Measurements from ENCODE around the gene SLC2A4RG.

Gene SLC2A4RG, protein sequence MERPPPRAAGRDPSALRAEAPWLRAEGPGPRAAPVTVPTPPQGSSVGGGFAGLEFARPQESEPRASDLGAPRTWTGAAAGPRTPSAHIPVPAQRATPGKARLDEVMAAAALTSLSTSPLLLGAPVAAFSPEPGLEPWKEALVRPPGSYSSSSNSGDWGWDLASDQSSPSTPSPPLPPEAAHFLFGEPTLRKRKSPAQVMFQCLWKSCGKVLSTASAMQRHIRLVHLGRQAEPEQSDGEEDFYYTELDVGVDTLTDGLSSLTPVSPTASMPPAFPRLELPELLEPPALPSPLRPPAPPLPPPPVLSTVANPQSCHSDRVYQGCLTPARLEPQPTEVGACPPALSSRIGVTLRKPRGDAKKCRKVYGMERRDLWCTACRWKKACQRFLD

DNA sequence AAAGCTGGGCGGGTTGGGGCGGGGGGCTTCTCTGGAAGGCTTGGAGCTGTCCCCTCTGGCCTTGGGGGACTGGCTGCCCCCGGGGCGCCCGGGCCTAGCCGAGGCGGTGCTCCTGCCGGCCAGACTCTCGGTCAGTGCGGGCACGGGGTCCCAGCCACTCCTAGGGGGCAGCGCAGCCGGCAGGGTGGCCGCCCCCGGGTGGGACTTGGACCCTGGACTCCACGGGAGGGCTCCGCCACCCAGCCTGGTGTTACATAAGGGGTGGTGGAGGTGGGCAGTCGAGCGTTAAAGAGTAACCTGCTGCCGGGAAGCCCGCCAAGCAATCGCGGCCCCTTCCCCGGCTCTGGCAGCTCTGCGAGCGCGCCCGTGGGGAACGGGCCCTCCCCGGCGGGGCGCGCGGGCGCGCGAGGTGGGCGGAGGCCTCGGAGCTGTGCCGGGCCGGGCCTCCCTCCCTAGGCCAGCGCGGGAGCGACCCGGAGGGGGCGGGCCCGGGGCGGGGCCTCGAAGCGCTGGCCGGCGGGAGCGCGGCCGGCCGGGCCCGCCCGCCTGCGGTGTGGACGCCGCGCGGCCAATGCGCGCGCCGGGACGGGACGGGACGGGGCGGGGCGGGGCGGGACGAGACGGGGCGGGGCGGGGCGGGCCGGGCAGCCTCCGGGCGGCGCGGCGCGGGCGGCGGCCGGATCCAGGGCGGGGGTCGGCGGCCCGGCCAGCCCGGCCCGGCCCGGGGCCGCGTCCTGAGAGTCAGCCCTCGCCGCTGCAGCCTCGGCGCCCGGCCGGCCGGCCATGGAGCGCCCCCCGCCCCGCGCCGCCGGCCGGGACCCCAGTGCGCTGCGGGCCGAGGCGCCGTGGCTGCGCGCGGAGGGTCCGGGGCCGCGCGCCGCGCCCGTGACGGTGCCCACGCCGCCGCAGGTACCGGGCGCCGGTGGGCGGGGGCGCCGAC, at the start of gene SLC2A4RG:
SLC2A4RG (plus strand) TSS at position 647 of the 940 bp plus-strand sequence; CDS start at position 784, 137 bp downstream.
- peak; percentile 79 for DNase-seq

DNA sequence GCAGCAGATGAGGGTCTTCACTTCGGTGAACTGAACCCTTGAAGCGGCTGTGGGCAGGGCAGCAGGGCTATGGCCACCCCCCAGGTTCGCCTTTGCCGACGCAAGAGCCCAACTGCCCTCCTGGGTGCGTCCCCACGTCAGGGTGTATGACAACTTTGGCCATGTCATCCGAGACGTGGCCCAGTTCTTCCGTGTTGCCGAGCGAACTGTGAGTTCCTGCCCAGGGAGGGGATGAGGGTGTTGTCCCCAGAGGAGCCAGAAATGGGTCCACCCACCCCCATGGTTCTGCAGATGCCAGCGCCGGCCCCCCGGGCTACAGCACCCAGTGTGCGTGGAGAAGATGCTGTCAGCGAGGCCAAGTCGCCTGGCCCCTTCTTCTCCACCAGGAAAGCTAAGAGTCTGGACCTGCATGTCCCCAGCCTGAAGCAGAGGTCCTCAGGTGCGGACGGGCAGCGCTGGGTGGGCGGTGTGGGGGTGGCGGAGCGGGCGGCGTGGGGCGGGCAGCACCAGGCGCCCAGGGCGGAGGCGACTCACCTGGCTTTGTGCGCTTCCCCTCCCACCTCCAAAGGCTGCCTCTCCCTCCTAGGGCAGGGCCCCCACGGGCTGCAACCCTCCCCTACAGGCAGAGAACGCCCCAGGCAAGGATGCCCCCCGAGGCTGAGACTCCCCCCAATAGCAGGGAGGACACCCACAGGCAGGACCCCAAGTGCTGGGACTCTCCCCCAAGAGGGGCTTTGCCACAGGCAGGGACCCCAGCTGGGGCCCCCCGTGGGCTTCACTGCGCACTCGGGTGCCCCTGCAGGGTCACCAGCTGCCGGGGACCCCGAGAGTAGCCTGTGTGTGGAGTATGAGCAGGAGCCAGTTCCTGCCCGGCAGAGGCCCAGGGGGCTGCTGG, 49.3 kb upstream of the SLC2A4RG start:
- no peak for DNase-seq

DNA sequence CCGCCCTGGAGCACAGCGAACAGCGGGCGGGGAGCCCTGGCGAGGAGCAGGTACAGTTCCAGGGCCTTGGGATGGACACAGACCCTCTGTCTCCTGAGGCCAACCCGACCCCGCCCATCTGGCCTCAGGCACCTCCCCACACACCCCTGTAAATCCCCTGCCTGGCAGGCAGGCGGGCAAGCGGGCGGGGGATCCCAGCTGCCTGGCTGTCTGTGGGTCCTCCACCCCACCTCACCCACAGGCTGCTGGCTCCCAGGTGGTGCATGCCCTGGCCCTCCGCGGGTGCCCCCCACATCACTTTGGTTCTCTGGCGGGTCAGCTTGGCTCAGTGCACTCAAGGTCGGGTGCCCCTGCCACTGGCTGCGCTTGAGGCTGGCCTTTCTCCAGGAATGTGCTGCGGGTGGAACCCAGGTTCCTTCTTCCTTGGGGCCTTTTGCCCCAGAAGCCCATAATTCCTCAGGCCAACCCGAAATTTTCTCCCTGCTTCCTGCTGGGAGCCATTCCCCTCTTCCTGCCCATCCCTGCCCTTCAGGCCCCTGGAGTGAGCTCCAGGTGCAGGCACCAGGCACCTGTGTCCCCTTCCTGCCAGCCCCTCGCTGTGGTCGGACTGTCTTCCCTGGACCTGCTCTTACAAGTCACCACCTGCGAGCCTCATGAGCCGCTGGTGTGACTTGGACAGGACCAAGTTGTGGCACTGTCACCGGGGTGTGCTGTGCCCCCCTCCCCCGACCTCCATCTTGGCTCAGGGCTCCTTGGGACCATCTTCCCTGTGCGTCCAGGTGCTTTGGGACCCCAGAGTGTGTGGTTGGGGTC, 48.5 kb upstream of the SLC2A4RG start:
- no peak for DNase-seq

DNA sequence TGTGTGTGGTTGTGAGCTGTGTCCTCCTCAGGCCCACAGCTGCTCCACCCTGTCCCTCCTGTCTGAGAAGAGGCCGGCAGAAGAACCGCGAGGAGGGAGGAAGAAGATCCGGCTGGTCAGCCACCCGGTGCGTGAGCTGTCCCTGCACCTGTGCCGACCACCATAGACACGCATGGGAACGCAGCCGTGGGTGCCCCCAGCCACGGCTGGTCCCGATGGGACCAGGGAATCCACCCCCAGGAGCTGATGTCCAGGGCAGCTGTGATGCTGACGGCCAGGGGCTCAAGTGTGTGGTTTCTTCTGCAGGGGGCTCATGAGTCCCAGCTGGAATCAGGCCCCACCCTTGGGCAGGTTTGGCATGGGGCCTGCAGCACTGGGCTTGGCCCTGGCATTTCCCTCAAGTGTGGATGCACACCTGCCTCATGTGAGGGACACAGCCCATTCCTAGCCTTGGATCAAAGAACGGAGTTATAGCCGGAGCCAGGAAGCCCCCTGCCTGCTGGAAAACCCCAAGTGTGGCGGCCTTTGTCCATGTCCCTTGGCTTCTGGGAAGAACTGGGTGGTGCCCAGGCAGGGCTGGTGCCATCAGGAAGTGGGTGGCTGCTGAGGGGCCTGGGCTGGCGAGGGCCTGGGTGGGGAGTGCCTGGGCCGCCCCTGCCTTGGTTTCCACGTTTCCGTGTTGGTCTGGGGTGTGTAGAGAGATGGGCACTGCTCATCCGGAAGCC, 47.7 kb upstream of the SLC2A4RG start:
- DNase-seq: no peak

DNA sequence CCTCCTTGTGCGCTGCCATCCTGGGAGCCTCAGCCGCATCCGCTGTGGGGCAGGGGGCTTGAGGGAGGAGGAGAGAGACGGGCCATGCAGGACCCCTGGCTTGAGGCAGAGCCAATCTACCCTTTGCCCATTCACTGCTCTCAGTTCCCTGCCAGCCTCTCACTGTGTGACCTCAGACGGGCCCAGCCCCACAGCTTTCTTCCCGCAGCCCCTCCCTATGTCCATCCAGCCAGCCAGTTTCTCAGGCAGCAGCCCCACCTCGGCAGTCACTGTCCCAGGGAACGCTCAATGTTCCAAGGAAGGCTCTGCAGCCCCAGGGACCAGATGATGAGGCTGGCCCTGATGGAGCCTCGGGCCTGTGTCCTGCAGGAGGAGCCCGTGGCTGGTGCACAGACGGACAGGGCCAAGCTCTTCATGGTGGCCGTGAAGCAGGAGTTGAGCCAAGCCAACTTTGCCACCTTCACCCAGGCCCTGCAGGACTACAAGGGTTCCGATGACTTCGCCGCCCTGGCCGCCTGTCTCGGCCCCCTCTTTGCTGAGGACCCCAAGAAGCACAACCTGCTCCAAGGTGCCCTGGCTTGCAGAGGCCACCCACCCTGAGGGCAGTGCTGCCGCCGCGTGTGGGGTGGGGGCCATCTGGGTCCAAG, 47.0 kb upstream of the SLC2A4RG start:
- no peak for DNase-seq

DNA sequence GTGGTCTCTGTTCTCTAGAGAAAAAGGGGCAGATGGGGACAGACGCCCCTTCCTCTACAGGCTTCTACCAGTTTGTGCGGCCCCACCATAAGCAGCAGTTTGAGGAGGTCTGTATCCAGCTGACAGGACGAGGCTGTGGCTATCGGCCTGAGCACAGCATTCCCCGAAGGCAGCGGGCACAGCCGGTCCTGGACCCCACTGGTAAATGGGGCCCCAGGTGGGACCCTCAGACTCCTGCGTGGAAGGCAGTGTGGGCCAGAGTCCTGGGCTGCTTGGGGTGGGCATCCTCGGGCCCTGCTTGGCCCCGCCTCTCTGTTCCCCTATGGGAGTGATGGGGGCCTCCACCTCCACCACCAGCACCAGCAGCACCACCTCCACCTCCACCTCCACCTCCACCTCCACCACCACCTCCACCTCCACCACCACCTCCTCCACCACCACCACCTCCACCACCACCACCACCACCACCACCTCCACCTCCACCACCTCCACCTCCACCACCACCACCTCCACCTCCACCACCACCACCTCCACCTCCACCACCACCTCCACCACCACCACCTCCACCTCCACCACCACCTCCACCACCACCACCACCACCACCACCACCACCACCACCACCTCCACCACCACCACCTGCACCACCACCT, 46.4 kb upstream of the SLC2A4RG start:
- no peak for DNase-seq

DNA sequence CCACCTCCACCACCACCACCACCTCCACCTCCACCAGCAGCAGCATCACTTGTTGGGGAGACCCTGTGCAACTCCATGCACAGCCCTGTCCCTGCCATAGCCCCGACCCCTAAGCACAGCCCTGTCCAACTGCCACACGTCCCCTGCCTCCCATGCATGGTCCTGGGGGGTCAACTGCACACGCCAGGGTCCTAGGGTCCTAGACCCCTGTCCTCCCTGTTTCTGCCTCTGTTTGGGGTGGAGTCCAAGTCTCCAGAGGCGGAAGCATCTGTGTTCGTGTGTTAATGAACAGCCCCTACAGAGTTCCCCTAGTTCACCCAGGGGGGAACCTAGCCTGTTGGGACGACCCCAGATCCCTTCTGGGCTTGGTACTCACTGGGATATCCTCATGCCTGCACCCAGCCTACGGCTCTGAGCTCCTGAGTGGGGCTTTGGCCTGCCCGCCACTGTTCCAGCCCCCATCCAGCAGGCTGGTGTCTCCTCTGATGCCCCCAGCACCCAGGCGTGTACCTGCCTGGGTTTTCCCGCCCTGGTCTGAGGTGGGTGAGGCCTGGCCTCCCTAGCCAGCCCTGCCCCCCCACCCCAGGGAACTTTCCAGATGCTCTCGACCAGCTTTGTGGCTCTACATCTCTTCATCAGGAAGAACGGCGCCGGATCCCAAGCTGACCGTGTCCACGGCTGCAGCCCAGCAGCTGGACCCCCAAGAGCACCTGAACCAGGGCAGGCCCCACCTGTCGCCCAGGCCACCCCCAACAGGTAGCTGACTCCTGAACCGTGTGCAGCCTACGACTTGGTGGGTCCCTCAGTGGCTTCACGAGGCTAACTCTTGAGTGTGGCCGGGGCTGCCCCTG, 45.6 kb upstream of the SLC2A4RG start:
- no peak for DNase-seq

DNA sequence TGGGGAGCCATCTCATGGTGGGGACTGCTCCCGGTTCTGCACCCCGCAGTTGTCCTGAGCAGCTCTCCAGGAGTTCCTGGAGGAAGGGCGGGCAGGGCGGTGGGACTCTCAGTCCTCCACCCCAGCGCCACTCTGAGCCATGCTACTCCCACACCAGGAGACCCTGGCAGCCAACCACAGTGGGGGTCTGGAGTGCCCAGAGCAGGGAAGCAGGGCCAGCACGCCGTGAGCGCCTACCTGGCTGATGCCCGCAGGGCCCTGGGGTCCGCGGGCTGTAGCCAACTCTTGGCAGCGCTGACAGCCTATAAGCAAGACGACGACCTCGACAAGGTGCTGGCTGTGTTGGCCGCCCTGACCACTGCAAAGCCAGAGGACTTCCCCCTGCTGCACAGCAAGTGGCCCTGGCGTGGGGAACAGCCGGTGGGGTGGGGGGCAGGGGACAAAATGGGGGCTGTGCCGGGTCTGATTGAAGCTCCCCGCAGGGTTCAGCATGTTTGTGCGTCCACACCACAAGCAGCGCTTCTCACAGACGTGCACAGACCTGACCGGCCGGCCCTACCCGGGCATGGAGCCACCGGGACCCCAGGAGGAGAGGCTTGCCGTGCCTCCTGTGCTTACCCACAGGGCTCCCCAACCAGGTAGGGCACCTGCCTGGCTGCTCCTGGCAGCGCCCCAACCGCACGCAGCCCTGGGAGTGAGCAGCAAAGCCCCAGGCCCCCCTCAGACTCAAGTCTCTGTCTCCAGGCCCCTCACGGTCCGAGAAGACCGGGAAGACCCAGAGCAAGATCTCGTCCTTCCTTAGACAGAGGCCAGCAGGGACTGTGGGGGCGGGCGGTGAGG, 44.8 kb upstream of the SLC2A4RG start:
- no peak for DNase-seq

DNA sequence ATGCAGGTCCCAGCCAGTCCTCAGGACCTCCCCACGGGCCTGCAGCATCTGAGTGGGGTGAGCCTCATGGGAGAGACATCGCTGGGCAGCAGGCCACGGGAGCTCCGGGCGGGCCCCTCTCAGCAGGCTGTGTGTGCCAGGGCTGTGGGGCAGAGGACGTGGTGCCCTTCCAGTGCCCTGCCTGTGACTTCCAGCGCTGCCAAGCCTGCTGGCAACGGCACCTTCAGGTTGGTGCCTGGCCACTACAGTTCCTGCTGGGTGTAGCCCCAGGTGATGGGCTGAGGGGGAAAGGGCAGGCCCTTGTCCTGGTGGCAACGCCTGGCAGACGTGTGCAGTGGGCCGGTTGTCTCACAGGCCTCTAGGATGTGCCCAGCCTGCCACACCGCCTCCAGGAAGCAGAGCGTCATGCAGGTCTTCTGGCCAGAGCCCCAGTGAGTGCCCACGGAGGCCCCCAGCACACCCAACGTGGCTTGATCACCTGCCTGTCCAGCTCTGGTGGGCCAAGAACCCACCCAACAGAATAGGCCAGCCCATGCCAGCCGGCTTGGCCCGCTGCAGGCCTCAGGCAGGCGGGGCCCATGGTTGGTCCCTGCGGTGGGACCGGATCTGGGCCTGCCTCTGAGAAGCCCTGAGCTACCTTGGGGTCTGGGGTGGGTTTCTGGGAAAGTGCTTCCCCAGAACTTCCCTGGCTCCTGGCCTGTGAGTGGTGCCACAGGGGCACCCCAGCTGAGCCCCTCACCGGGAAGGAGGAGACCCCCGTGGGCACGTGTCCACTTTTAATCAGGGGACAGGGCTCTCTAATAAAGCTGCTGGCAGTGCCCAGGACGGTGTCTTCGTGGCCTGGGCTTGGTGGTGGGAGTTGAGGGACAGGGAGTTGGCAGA, 43.9 kb upstream of the SLC2A4RG start:
- no peak for DNase-seq

DNA sequence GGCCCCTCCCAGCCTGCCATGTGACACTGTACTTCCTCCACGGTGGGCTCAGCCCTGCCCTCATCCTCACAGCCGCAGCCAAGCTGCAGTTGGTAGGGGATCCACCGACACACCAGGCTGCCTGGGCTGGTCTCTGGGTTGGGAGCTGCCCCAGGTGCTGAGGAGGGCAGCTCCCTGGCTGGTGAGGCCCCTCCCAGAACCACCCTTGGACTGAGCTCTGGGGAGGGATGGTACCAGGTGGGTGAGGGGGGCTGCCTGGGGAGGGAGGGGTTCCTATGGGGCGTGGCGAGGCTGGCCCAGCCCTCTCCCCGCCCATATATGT, 43.3 kb upstream of the SLC2A4RG start:
- peak; percentile 48 for DNase-seq

DNA sequence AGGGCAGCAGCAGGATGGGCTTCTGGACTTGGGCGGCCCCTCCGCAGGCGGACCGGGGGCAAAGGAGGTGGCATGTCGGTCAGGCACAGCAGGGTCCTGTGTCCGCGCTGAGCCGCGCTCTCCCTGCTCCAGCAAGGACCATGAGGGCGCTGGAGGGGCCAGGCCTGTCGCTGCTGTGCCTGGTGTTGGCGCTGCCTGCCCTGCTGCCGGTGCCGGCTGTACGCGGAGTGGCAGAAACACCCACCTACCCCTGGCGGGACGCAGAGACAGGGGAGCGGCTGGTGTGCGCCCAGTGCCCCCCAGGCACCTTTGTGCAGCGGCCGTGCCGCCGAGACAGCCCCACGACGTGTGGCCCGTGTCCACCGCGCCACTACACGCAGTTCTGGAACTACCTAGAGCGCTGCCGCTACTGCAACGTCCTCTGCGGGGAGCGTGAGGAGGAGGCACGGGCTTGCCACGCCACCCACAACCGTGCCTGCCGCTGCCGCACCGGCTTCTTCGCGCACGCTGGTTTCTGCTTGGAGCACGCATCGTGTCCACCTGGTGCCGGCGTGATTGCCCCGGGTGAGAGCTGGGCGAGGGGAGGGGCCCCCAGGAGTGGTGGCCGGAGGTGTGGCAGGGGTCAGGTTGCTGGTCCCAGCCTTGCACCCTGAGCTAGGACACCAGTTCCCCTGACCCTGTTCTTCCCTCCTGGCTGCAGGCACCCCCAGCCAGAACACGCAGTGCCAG, 42.8 kb upstream of the SLC2A4RG start, which contains the start of gene TNFRSF6B:
TNFRSF6B (plus strand) TSS at position 25 of the 729 bp plus-strand sequence; CDS start at position 141, 116 bp downstream.
- no peak for DNase-seq

DNA sequence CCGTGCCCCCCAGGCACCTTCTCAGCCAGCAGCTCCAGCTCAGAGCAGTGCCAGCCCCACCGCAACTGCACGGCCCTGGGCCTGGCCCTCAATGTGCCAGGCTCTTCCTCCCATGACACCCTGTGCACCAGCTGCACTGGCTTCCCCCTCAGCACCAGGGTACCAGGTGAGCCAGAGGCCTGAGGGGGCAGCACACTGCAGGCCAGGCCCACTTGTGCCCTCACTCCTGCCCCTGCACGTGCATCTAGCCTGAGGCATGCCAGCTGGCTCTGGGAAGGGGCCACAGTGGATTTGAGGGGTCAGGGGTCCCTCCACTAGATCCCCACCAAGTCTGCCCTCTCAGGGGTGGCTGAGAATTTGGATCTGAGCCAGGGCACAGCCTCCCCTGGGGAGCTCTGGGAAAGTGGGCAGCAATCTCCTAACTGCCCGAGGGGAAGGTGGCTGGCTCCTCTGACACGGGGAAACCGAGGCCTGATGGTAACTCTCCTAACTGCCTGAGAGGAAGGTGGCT, 42.2 kb upstream of the SLC2A4RG start:
- DNase-seq: no peak

DNA sequence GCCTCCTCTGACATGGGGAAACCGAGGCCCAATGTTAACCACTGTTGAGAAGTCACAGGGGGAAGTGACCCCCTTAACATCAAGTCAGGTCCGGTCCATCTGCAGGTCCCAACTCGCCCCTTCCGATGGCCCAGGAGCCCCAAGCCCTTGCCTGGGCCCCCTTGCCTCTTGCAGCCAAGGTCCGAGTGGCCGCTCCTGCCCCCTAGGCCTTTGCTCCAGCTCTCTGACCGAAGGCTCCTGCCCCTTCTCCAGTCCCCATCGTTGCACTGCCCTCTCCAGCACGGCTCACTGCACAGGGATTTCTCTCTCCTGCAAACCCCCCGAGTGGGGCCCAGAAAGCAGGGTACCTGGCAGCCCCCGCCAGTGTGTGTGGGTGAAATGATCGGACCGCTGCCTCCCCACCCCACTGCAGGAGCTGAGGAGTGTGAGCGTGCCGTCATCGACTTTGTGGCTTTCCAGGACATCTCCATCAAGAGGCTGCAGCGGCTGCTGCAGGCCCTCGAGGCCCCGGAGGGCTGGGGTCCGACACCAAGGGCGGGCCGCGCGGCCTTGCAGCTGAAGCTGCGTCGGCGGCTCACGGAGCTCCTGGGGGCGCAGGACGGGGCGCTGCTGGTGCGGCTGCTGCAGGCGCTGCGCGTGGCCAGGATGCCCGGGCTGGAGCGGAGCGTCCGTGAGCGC, 41.6 kb upstream of the SLC2A4RG start:
- DNase-seq: no peak

DNA sequence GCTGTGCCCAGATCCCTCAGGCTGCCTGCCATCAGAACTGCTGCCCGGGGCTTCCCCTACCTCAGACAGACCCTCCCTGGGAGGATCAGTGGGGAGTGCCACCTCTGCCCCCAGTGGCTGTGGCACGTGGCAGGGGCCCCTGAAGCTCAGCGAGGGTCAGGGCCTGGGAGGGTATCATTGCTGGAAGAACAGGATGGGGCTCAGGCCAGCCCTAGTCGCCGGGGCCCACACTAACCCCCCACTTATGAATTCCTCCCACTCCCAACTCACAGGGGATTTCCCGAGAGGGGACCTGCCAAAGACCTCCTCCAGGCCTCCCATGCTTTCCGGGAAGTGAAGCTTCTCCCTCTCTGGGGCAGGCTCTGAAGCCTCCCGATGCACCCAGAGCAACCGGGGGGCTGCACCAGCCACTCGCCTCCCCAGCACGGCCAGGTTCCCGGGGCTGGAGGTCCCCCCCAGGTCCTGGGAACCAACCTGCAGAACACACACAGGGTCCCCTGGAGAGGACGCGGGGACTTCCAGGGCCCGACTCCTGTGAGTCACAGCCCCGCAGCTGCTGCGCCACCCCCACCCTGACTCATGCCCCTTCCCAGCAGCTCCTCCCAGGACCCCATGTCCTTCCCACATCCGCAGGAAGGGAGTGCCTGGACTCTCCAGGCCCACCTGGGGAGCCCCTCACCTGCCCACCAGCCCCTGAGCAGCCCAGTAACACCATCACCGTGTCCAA, 40.7 kb upstream of the SLC2A4RG start:
- DNase-seq: peak; percentile 16

Data from CD4-positive, alpha-beta T cell treated with Interleukin-15 for 1 hour (primary cell).